Eye (tissue), 1 donor: ENCODE data around the gene ZNF837.
"Not testable (repeated sequence)": the region's sequence is repeated elsewhere in the genome, so short reads cannot be mapped to it uniquely, and the experiment has no call there.

ENCODE experiments used
- DNase-seq: peaks from one replicate; pipeline ENCODE4 v3.0.0-alpha.2; 2015

ZNF837 gene

DNA sequence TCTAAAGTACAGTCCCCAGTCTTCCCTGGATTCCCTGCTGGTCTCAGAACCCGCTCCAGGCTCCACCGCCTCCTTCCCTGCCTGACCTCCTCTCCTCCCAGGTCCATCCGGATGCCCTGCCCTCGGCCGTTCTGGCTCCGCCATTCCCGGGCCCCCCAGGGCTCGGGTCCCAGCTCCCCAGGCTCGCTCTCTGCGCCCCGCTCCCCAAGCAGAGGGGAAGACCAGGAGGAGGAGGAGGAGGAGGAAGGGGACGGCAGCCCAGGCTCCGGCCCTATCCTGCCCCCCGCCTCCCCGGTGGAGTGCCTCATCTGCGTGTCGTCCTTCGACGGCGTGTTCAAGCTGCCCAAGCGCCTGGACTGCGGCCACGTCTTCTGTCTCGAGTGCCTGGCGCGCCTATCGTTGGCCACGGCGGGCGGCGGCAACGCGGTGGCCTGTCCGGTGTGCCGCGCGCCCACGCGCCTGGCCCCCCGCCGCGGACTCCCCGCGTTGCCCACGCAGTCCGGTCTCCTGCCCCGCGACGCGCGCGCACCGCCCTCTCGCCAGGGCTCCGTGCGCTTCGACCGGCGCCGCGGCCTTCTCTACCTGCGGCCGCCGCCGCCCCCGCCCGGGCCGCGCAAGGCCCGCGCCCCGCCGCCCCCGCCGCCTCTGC lies 15.3 kb upstream of the ZNF837 start:
- peak; percentile 34 for DNase-seq

DNA sequence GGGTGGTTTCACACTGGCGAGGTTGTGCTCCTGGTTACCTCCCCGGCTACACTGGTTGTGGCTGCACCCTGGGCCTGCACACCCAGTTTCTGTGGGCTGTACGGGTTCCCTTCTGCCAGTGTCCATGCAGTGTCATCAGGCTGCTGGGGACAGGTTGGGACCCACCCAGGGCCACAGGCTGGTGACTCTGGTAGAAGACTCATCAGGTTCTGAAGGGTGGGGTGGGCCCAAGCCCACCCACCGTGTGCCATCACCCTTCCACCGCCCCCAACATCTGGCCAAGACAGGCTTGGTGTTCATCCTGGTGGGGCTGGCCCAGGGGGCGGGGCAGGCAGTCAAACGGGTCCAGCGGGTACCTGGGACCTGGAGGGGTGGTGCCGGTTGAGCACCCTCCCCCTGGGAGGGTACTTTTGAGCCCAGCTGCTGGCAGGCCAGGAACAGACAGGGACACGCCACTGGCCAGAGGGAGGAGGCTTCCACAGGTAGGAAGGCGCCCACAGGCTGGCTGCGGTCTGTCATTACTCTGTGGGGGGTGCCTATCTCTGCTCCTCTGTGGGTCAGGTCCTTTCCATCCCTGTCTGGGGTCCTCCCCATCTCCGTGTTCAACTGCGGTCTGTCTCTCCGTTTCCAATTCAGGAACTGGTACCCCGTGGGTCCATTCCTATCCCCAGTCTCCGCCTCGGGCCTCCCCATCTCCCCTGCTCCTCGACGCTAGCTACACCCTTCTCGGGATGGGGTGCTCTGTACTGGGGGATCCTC lies 14.6 kb upstream of the ZNF837 start, which contains the start of gene RNF225:
Gene RNF225 (plus strand): TSS at position 437 of the 759 bp plus-strand sequence. CDS start 434 bp downstream, outside the sequence.
- no peak for DNase-seq

DNA sequence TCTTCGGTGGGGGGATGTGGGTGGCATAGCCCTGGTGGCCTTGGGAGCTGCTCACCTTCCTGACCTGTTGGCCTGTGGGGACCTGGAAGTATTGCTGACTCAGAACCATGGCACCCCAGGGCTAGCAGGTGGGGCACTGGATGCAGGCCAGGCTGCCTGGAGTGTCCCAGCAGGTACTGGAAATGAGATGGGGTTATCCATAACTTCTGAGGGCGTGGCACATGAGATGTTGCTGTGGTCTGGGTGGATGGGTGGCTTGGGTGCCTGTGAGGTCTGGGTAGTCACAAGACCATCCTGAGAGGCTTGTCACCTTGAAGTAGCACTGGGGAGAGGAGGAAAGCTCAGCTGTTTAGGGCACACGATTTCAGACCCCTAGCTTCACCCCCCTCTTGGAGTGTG lies 14.0 kb upstream of the ZNF837 start:
- DNase-seq = no peak

DNA sequence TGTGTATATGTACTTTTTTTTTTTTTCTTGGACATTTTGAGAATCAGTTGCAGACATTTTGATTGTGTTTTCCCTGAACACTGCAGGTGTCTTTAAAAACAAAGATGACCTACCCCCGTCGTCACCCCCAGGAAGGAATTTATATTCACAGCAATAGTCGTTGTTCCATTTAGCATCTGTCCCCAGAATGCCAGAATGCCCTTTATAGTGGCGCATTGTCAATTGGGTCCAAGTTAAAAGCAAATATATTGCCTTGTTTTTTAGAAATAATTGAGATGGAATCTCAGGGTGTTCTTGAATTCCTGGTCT lies 12.8 kb upstream of the ZNF837 start:
- no peak for DNase-seq

DNA sequence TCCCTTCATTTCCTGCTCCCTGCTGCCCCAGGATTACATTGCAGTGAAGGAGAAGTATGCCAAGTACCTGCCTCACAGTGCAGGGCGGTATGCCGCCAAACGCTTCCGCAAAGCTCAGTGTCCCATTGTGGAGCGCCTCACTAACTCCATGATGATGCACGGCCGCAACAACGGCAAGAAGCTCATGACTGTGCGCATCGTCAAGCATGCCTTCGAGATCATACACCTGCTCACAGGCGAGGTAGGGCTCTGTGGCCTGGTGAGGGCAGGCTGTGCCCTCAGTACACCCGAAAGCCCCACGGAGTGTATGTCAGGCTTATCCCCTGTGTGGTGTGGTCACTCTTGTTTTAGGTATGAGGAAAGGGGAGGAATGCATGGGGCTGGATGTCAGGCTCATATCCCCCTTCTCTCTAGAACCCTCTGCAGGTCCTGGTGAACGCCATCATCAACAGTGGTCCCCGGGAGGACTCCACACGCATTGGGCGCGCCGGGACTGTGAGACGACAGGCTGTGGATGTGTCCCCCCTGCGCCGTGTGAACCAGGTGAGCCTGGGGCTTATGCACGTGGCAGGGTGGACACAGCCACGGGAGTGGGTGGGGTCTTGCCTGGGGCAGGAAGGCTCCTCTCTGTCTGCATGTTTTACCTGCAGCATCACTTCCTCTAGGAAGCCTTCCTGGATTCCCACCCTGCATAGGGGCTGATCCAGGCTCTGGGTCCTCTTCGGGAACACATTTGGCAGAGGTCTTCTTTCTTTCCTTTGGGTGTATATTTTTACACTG lies 12.3 kb upstream of the ZNF837 start:
- DNase-seq = no peak

DNA sequence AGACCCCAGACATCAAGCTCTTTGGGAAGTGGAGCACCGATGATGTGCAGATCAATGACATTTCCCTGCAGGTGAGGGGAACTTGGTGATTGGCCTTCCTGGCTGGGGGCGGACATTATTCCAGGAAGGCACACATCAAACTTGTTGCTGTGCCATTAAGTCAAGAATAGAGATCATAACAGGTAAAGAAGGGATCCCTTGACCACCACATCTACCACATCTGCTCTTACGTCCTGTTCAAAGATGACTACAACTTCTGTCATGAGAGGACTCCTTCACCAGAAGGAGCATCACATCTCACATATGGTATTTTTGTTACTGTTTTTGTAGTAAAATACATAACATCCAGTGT lies 7.3 kb upstream of the ZNF837 start:
- DNase-seq = no peak

DNA sequence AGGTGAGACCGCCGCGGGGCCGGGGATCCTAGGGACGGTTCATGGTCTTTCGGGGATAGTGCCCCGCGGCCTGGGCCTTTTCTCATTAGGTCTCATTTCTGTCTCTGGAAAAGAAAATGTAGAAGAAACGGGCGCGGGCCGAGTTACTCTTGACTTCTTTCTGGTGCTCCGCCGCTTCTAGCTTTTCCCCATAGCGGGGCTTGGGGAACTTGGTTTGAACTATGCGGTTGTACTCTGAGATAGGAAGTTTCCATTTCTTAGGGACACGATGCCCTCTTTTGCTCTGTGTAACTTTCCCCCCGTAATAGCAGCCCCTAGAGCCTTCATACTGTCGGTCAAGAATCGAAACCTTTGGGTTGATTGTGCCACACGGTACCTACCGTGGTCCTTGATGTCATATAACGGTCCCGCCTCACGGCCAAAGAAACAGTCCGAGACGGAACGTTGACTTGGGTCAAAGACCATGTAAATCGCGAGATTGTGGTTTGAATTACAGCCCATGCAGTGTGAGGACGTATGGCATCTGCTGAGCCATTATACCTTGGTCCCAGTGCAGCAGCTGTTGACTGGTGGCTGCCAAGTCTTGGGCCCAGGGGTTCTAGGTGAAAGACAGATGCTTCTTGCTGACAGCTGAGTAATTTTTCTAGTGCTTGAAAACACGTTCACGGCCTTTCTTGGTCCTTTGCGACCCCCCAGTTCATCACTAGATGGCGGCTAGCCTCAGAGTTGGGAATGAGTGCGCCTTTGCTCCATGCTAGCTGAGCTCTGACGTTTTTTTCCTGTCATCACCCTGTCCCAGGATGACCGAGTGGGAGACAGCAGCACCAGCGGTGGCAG lies 6.7 kb upstream of the ZNF837 start:
- no peak for DNase-seq

DNA sequence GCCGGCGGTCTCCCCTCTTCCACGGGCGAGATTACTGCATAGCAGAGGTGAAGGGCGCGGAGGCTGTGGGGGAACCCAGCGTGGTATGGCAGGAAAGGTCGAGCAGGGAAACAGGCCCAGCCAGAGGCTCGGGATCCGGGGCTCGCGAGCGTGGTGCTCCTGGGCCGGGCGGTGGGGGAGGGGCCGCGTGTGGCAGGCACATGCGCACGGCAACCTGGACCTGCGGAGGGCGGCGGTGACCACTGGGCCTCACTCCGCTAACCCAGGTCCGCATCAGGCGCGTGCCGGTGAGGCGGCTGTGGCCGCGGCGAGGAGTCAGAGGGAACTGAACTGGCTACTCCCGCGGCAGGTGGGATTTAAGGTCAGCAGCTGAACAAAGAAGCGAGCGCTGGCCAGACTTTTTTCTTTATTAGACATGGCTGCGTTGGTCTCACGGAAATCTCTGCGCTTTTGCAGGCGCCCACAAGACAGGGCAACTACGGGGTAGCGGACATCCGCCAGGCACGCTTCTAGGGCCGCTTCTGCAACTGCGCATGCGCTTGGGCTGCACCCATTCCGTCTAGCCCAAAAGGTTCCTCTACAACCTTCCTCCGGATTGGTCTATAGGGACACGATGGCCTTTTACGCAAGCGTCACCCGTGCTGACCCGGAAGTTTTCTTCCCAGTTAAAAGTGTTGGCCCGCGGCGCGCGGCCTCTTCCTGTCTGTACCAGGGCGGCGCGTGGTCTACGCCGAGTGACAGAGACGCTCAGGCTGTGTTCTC lies 5.9 kb upstream of the ZNF837 start, which contains the start of gene RPS5:
Gene RPS5 (plus strand): TSS at position 694 of the 762 bp plus-strand sequence. CDS start 869 bp downstream, outside the sequence.
- DNase-seq = peak; percentile 99

DNA sequence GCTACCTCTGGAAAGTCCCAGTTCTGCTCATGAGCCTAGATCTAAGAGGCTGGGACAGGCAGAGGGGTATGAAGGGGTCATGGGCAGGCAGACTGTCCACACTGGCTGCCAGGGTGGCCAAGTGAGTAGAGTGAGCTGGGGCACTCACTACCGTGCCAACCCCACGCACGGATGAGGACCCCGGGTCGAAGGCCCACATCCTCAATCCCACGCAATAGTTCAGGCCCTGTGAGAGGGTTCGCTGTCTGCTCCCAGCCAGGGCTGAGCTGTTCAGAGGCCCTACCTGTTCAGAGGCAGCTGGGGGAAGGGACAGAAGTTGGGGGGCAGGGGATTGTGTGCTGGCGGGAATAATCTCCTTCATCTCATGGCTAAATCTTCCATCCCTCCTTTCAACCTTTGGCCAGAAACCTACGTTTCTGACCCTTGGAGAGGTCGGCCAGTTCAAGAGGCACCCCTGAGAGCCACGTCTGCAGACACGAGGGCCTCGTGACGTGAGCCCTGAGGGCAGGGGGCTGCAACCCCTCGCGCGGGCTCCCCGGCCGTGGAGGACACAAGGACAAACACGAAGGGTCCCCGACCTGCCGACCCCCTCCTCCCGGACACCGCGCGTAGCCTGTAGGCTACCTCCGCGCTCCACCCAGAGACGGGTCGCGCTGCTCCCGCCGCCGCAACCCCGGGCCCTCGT lies 5.2 kb upstream of the ZNF837 start:
- no peak for DNase-seq

DNA sequence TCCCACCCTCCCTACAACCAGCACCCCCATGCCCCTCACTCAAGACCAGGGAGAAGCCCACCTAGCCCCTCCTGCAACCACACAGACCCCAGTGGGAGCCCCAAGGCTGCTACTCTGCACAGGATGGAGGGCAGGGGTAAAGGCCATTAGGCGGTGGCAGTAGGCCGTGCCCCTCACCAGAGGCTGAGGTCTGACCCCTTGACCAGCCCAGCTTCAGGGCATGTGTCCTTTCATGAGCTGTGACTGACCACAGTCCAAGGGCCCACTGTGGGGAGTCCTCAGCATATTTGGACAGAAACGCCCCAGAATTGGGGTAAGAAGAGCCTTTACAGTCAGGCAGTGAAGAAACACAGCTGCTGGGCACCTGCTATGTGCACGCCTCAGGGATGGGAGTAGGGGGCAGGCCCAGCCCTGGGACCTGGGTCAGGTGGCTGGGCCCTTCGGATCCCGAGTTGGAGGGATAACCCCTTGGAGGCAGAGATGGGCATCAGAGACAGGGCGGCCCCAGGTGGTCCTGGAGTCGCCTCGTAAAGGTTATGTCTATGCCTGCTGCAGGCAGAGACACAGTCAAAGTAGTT lies 4.6 kb upstream of the ZNF837 start:
- no peak for DNase-seq

DNA sequence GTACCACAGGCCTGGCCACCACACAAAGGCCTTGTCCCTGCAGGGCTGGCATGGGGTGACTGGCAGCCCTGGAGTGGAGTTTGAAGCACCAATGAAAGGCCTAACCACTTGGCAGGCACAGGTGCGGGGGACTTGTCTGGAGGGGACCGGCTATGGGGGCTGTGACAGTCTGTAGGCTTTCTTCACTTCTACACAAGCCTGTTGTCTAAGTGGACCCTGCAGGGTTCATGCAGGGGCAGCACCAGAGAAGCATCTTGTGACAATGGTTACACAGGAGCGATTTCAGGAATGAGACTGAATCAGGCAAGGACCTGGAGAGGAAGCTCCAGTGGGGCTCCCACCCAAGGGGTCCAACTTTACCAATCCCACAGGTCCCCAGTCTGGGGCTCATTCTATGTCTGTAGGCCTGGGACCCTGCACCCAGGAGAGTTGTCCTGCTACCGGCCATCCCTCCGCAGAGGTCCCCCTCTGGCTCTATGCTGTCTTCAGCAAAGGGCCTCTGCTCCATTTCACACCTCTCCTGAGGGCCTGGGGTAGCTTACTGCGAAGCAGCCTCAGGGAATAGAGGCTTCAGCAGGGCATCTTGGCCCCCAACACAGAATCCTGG lies 2.3 kb upstream of the ZNF837 start:
- DNase-seq = no peak

DNA sequence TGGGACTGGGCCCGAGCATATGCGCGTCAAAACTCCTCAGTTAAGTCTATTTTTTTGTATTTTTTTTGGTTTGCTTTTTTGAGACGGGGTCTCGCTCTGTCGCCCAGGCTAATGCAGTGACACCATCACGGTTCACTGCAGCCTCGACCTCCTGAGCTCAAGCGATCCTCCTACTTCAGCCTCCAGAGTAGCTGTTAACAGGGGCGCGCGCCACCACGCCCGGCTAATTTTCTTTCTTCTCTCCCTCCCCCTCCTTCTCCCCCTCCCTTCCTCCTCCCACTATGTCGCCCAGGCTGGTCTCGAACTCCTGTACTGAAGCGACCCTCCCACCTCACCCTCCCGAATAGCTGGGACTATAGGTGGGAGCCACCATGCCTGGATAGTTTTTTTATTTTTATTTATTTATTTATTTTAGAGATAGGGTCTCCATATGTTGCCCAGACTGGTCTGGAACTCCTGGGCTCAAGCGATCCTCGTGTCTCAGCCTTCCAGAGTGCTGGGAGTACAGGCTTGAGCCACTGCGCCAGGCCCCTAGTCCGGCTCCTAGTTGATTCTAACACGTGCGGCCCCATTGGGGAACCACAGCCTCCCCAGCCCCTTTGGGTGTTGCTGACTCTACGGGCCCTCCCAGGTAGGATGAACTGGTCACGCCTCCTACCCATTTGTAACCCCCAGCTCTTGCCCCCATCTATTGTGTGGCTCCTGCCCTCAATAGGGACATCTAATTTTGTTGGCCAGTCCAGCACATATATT lies 806 bp upstream of the ZNF837 start:
- no peak for DNase-seq

DNA sequence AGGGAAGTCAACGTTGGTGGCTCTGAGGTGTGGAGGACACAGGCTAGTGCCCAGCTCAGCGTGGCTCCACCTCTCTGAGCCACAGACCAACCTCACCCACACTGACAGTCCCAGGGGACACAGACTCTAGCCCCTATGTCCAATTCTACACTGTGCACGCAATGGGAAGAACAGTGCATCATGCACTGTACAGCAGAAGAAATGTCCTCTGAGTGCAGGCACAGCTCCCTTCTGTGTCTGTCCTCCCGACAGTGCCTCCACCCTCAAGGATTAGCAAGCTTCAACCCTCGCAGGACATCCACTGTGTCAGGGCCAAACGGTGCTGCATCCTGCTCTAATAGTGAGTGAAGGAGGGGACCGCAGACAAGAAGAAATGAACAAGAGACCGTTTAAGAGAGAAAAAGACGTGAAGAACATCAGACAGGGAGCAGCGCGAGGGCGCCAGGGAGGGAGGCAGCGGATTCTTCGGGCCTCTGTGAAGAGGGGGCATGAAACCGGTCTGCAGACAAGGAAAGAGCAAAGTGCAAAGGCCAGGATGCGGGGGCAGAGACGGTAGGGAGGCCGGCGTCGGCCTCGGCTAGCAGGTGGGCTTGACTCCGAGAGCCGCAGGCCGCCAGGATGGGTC lies 681 bp downstream of the ZNF837 start:
- DNase-seq = no peak

DNA sequence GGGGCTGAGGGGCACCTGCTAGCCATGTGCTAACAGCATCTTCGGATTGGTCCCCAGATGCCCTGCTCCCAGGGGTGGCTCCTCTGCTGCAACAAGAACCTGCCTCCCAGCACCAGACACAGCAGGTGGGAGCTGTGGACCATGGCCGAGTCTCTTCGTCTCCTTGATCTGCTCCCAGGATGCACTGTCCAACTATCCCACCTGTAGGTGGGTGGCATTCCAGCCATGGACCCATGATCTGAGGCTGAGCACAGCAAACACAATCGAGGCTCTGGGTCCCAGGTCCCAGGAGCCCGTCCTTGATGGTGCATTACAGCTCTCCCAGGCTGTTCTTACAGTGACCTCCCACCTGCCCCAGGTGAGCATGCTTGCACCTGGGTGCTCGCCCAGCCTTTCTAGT lies 1.6 kb downstream of the ZNF837 start:
- DNase-seq = no peak

DNA sequence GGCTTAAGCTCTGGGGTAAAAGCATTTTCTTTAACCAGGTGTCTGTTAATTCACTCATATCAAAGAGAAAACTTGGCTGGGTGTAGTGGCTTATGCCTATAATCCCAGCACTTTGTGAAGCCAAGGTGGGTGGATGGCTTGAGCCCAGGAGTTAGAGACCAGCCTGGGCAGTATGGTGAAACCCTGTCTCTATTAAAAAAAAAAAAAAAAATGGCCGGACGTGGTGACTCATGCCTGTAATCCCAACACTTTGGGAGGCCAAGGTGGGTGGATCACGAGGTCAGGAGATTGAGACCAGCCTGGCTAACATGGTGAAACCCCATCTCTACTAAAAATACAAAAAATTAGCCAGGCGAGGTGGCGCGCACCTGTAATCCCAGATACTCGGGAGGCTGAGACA lies 4.1 kb downstream of the ZNF837 start:
- DNase-seq = not testable (repeated sequence)

DNA sequence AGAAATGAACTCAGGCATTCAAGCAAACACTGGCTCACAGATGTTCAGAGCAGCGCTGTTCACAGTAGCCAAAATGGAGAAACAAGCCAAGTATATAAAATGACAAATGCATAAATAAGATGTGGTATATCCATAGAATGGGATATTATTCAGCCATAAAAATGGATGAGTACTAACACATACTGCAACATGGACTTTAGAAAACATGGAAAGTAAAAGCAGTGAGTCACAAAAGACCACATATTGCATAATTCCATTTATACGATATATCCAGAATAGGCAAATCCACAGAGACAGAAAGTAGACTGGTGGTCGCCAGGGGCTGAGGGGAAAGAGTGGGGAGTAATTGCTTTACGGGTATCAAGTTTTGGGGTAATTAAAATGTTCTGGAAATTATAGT lies 6.6 kb downstream of the ZNF837 start:
- DNase-seq = no peak

DNA sequence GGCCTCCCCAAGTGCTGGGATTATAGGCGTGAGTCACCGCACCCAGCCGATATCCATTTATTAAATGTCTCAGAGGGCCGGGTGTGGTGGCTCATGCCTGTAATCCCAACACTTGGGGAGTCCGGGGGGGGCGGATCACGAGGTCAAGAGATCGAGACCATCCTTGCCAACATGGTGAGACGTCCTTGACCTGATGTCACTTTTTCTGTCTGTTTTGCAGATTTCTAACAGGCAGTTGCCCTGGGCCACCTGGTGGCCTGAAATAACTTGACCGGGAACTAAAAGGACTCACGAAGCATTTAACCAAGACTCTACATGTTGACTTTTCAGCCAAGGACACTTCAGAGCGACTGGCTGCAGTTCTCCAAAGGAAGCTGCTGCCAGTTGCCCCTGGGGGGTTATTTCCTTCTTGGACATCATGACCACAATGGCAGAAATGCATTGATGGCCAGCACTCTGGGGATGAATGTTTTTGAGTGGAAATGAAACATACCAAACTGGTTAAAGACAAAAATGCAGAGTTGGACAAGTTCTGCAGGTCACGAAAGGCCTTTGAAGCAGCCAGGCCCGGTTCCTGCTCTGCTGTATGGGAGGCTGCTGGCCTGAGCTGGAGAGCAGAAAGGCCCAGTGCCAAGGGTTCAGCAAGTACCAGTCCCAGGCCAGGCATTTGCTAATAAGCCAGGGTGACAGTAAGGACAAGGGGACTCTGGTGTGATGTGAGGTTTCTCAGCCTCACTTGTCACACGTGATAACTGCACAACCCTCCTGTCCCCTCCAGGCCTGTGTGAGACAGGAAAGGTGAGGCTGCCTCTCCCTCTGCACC lies 8.3 kb downstream of the ZNF837 start:
- no peak for DNase-seq

DNA sequence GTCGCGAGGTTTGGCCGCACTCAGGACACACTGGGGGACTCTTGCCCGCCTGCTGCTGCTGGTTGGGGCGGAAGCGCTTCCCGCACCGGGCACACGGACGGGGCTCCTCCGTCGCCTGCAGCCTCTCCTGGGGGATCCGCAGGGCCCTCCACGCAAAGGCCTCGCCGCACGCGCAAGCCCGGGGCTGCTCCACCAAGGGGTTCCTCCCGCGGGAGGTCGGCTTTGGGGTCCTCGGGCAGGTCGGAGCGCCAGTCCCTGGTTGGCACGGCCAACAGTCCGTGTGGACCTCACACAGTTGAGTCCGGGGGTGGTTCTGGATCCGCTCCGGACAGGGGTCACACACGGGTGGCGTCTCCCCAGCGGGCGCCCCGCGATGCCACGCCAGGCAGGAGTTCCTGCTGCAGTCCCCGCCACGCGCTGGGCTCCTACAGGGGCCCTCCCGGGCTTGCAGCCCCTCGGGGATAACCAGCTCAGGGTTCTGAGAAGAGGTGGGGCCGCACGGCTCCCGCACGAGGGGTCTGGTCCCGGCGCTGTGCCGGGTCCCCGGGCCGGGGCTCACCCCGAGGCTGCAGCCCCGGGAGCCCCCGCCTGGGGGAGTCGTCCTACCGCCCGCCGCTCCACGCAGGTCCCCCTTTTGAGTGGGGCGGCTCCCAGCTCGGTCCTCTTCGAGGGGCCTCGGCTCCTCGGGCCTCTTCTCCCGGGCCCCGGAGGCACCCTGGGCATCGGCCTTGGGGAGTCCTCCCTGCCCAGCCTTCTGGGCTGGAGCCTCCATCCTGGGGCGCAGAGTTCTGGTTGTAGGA lies 12.1 kb downstream of the ZNF837 start:
- DNase-seq = no peak
